GM21717 (cell line): ENCODE data around the gene ZFYVE28.
"Not testable (repeated sequence)": the region's sequence is repeated elsewhere in the genome, so short reads cannot be mapped to it uniquely, and the experiment has no call there.

Source experiments
- ATAC-seq: cut with Tn5 transposase; IDR thresholded peaks from one replicate; pipeline ENCODE4 v1.9.1; 2021; ENCODE audit warnings: mild to moderate bottlenecking, moderate library complexity; ENCODE audit not compliant: unreplicated experiment

ZFYVE28 gene

GRCh38 chr4:2393353-2394270 is 24.8 kb downstream of the ZFYVE28 start:
- ATAC-seq: no peak

- ATAC-seq: no peak
These were observed 27.5 kb downstream of the ZFYVE28 start for GRCh38 chr4:2390784-2391421.

- no peak for ATAC-seq
These were observed 28.3 kb downstream of the ZFYVE28 start for GRCh38 chr4:2390146-2390545.

GRCh38 chr4:2389691-2390090 is 28.8 kb downstream of the ZFYVE28 start:
- ATAC-seq: no peak

GRCh38 chr4:2388429-2389182 is 29.8 kb downstream of the ZFYVE28 start:
- no peak for ATAC-seq

GRCh38 chr4:2387829-2388228 is 30.6 kb downstream of the ZFYVE28 start:
- ATAC-seq: no peak

- ATAC-seq: no peak
These were observed 31.2 kb downstream of the ZFYVE28 start for GRCh38 chr4:2387218-2387617.

GRCh38 chr4:2386717-2387116 is 31.7 kb downstream of the ZFYVE28 start:
- ATAC-seq: no peak

GRCh38 chr4:2385516-2385915 is 32.9 kb downstream of the ZFYVE28 start:
- ATAC-seq: no peak

- ATAC-seq: no peak
These were observed 34.2 kb downstream of the ZFYVE28 start for GRCh38 chr4:2384245-2384644.

GRCh38 chr4:2383760-2384159 is 34.7 kb downstream of the ZFYVE28 start:
- ATAC-seq: no peak

- not testable (repeated sequence) for ATAC-seq
These were observed 35.2 kb downstream of the ZFYVE28 start for GRCh38 chr4:2383220-2383631.

GRCh38 chr4:2382769-2383202 is 35.7 kb downstream of the ZFYVE28 start:
- not testable (repeated sequence) for ATAC-seq

- not testable (repeated sequence) for ATAC-seq
These were observed 37.9 kb downstream of the ZFYVE28 start for GRCh38 chr4:2380589-2380988.

GRCh38 chr4:2378898-2379297 is 39.5 kb downstream of the ZFYVE28 start:
- no peak for ATAC-seq

- no peak for ATAC-seq
These were observed 40.0 kb downstream of the ZFYVE28 start for GRCh38 chr4:2378401-2378800.

GRCh38 chr4:2377241-2377640 is 41.2 kb downstream of the ZFYVE28 start:
- ATAC-seq: no peak

GRCh38 chr4:2375427-2375826 is 43.0 kb downstream of the ZFYVE28 start:
- ATAC-seq: no peak

GRCh38 chr4:2373532-2373931 is 44.9 kb downstream of the ZFYVE28 start:
- ATAC-seq: no peak

GRCh38 chr4:2372488-2373030 is 45.9 kb downstream of the ZFYVE28 start:
- ATAC-seq: no peak
